ENCODE results near the gene C4orf50.

DNA sequence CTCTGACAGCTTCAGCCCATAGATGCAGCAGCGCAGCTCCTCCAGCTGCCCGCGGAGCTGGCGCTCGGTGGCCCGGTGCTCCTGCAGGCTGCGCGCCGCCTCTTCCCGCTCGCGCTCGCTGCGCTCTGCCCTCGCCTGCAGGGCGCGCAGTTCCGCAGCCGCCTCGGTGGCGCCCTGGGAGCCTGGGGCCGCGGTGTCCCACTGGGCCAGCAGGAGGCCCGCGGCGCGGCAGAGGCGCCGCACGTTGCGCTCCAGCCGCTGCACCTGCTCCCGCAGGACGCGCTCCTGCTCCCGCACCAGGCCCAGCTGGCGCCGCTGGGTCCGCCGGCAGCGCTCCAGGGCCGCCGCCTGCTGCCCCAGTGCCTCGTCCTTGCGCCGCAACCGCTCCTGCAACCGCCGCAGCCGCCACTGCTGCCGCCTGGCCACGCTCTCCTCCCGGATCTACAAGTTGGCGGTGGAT, 10.1 kb downstream of the C4orf50 start:
- TF ChIP-seq POLR2AphosphoS5 (IDR thresholded peaks at IDR 0.05; ENCODE audit: low read depth, low read length) (no peak), TAF1 (IDR thresholded peaks at IDR 0.05; ENCODE audit: borderline replicate concordance, insufficient read depth, low read length) (no peak), SIN3A (IDR thresholded peaks at IDR 0.05; ENCODE audit: borderline replicate concordance, insufficient read depth, low read length) (no peak), FOXP2 (optimal IDR thresholded peaks at IDR 0.05; ENCODE audit: borderline replicate concordance, extremely low read depth, extremely low read length, insufficient read depth) (no peak)
- TF ChIP-seq, protein P1, sequence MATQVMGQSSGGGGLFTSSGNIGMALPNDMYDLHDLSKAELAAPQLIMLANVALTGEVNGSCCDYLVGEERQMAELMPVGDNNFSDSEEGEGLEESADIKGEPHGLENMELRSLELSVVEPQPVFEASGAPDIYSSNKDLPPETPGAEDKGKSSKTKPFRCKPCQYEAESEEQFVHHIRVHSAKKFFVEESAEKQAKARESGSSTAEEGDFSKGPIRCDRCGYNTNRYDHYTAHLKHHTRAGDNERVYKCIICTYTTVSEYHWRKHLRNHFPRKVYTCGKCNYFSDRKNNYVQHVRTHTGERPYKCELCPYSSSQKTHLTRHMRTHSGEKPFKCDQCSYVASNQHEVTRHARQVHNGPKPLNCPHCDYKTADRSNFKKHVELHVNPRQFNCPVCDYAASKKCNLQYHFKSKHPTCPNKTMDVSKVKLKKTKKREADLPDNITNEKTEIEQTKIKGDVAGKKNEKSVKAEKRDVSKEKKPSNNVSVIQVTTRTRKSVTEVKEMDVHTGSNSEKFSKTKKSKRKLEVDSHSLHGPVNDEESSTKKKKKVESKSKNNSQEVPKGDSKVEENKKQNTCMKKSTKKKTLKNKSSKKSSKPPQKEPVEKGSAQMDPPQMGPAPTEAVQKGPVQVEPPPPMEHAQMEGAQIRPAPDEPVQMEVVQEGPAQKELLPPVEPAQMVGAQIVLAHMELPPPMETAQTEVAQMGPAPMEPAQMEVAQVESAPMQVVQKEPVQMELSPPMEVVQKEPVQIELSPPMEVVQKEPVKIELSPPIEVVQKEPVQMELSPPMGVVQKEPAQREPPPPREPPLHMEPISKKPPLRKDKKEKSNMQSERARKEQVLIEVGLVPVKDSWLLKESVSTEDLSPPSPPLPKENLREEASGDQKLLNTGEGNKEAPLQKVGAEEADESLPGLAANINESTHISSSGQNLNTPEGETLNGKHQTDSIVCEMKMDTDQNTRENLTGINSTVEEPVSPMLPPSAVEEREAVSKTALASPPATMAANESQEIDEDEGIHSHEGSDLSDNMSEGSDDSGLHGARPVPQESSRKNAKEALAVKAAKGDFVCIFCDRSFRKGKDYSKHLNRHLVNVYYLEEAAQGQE (IDR thresholded peaks at IDR 0.05; ENCODE audit: insufficient read depth in 1 of 2, low read depth in 2 of 2, low read length in 2 of 2): no peak

All from PFSK-1 (cell line).